Measurements from ENCODE around the gene SF3A2.

Gene SF3A2

DNA sequence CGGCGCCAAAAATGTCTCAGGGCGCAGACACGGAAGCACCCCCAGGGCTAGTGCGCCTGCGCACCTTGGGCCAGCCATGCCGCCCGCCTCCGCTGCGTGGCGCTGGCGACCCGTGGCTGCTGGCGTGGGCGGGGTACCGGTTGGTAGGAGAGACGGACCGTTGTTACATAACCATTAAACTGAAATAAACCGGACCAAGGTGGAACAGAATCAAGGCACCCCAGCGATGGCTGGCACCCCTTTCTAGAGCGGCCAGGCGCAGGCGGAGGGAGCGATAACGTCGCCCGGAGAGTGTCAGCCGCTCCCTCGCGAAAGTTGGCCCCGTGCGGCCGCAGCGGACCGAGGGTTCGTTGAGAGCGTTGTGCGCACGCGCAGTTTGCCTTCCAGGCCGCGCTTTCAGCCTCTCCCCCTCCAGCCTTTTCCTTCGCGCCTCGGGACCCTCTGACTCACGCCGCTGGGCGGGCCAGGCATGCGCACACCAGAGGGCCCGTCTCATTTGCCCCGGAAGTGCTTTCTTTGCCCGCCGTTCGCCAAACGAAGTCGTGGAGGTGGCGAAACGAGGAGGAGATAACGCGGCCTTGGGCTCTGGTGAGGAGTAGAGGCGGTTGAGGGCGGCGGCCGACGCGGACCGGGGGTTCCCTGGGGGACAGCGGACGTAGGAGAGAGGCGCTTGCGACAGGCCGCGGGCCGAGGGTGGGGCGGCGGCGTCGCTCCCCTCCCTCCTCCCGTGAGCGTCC, at the start of gene SF3A2, which contains the start of gene PLEKHJ1:
SF3A2 (plus strand) TSS at position 511 of the 737 bp plus-strand sequence. CDS start 6,595 bp downstream, outside the sequence.
PLEKHJ1 (minus strand) TSS at position 16 of the 737 bp plus-strand sequence. CDS start 81 bp downstream, outside the sequence.
- TF ChIP-seq, protein P1, sequence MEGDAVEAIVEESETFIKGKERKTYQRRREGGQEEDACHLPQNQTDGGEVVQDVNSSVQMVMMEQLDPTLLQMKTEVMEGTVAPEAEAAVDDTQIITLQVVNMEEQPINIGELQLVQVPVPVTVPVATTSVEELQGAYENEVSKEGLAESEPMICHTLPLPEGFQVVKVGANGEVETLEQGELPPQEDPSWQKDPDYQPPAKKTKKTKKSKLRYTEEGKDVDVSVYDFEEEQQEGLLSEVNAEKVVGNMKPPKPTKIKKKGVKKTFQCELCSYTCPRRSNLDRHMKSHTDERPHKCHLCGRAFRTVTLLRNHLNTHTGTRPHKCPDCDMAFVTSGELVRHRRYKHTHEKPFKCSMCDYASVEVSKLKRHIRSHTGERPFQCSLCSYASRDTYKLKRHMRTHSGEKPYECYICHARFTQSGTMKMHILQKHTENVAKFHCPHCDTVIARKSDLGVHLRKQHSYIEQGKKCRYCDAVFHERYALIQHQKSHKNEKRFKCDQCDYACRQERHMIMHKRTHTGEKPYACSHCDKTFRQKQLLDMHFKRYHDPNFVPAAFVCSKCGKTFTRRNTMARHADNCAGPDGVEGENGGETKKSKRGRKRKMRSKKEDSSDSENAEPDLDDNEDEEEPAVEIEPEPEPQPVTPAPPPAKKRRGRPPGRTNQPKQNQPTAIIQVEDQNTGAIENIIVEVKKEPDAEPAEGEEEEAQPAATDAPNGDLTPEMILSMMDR (IDR thresholded peaks at IDR 0.05; ENCODE audit: insufficient read depth, missing control alignments), result peak; percentile 96
- DNase-seq (ENCODE audit: insufficient read length, low spot score), result peak; percentile 97
- FAIRE-seq, result no peak

GRCh38 chr19:2187159-2187558, 49.5 kb upstream of the SF3A2 start:
- TF ChIP-seq, protein P1 (IDR thresholded peaks at IDR 0.05; ENCODE audit: insufficient read depth, missing control alignments), result no peak
- FAIRE-seq (no peak), DNase-seq (ENCODE audit: insufficient read length, low spot score) (no peak)

DNA sequence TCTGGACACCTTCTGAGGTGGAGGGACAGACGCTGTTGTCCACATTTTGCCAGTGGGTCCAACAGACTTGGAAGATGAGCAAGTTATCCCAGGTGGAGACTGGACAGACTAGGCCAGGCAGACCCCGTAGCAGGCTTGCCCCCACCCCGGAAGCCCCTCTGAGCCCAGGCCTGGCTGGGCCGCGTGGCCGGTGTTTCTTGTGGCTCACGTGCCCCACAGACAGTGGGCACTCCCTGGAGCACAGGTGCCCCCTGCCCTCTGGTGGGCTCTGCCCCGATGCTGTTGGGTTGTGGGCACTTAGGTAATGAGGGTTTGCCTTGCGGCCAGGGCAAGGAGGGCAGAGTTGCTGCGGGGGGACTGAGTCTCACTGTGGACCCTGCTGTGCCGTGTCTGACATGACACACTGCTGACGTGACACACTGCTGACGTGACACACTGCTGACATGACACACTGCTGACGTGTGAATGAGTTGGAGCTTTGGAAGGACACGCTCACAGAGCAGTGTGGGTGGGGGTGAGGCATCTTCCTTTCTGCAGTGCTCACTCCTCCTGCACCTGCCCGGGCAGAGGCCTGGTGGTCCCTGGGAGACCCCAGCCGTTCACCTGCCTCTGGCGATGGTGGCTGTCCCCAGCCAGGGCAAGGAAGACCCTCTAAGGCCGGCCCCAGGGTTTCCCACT, 47.8 kb upstream of the SF3A2 start:
- FAIRE-seq, result no peak
- TF ChIP-seq, protein P1 (IDR thresholded peaks at IDR 0.05; ENCODE audit: insufficient read depth, missing control alignments), result no peak
- no peak for DNase-seq (ENCODE audit: insufficient read length, low spot score)

- DNase-seq (ENCODE audit: insufficient read length, low spot score) (no peak), FAIRE-seq (no peak)
- TF ChIP-seq, protein P1 (IDR thresholded peaks at IDR 0.05; ENCODE audit: insufficient read depth, missing control alignments), result no peak
Measured at GRCh38 chr19:2189880-2190279, 46.7 kb upstream of the SF3A2 start.

DNA sequence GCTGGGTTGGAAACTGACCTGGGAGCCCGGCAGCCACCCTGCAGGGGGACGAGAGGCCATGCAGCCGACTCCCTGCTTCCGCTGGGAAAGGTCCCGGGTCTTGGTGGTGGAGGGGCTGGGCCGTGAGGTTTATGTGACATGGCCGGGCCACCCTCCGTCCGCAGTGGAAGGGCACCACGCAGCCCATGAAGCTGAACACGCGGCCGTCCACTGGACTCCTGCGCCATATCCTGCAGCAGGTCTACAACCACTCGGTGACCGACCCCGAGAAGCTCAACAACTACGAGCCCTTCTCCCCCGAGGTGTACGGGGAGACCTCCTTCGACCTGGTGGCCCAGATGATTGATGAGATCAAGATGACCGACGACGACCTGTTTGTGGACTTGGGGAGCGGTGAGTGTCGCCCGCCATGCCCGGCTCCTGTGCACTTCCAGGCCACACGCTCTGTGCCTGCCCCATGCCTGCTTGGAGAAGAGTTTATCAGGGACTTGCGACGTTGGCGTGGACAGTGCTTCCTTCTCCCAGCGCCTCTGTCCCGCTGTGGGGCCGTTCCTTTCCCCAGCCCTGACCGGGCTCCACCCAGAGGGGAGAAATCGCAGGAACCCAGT, 45.7 kb upstream of the SF3A2 start:
- DNase-seq (ENCODE audit: insufficient read length, low spot score), result no peak
- TF ChIP-seq, protein P1 (IDR thresholded peaks at IDR 0.05; ENCODE audit: insufficient read depth, missing control alignments), result no peak
- FAIRE-seq, result no peak

DNA sequence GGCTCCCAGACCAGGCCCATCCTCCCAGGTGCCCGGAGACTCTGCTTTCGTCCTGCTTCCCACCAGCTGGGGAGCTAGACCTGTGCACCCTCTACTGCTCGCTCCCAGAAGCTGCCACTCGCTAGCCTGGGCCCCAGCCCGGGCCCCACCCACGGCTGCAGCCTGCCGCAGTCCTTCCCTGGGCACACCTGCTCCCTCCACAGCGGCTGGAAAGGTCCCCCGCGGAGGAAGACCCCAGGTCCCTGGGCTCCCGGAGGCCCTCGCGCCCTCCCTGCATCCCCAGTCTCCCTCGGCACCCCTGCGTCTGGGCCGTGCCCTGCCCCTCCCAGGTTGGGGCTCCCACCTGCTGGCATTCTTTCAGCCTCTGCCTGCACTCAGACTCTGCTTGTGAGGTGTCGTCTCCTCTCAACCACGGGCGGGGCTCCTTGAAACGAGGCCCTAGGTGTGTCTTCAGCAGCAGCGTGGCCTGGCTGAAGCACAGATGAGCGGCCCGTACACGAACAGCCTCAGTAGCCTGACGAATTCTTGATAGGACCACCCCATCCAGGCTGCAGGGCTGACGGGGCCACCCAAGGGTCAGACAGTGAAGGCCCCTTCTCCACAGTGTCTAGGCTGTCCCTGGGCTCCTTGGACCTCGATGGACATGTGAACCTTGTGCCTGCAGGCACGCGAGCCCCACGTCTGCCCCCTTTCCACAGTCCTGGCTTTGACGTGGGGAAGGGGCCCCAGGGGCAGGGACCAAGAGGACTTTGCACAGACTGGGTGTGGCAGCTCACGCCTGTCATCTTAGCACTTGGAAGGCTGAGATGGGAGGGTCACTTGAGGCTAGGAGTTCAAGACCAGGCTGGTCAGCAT, 44.9 kb upstream of the SF3A2 start:
- TF ChIP-seq, protein P1 (IDR thresholded peaks at IDR 0.05; ENCODE audit: insufficient read depth, missing control alignments), result no peak
- DNase-seq (ENCODE audit: insufficient read length, low spot score), result no peak
- FAIRE-seq, result no peak

All from D721Med (cell line).